Suprapubic skin (tissue), 4 donors: Measurements from ENCODE around the gene PPP1CB. TPM values are rescaled to one million over a fixed set of nuclear protein-coding genes. Genes with fewer than 3 reads are reported as not detected.

Experiments
- DNase-seq, 2 donors: peaks; one replicate each; pipeline ENCODE4 v3.0.0-alpha.2; 2019; ENCODE audit warnings: low spot score in 2 of 2
- H3K27ac ChIP-seq: fragments of 200-600 bp; sonication (generic); one replicate; pipeline ENCODE4 v1.5.1; 2019
- H3K27me3 ChIP-seq: fragments of 200-600 bp; sonication (generic); one replicate; pipeline ENCODE4 v1.5.1; 2019
- H3K36me3 ChIP-seq: fragments of 200-600 bp; sonication (generic); one replicate; pipeline ENCODE4 v1.5.1; 2019
- H3K4me1 ChIP-seq: fragments of 200-600 bp; sonication (generic); one replicate; pipeline ENCODE4 v1.5.1; 2019
- H3K4me3 ChIP-seq: fragments of 200-600 bp; sonication (generic); one replicate; pipeline ENCODE4 v1.5.1; 2019; ENCODE audit warnings: mild to moderate bottlenecking
- H3K9me3 ChIP-seq: fragments of 200-600 bp; sonication (generic); one replicate; pipeline ENCODE4 v1.5.1; 2019
- CTCF ChIP-seq, 2 donors: fragments of 200-600 bp in 1 of 2; fragments of 450-650 bp in 1 of 2; sonication (generic) in 1 of 2; IDR thresholded peaks; one replicate each; pipeline ENCODE4 v1.5.1; 2016 to 2019; ENCODE audit warnings: antibody characterized with exemption in 2 of 2, mild to moderate bottlenecking in 1 of 2, moderate library complexity in 1 of 2
- EP300 ChIP-seq: sonication (generic); formaldehyde crosslinking; IDR thresholded peaks from one replicate; pipeline ENCODE4 v1.6.1; 2017; ENCODE audit warnings: antibody characterized with exemption
- POLR2A ChIP-seq, 2 donors: fragments of 450-650 bp; IDR thresholded peaks; one replicate each; pipeline ENCODE4 v1.6.1; 2017; ENCODE audit warnings: antibody characterized with exemption in 2 of 2, mild to moderate bottlenecking in 2 of 2, moderate library complexity in 2 of 2
- POLR2AphosphoS5 ChIP-seq, 3 donors: sonication (generic); formaldehyde crosslinking; IDR thresholded peaks; one replicate each; pipeline ENCODE4 v1.6.1; 2017; ENCODE audit warnings: antibody characterized with exemption in 3 of 3
- WGBS: methylation state at CpG from one replicate; pipeline ENCODE4 v1.1.5; 2018; 5-methylcytosine and 5-hydroxymethylcytosine counted together
- total RNA-seq, 4 donors: library from RNA; depleted of rRNA; stranded (reverse); fragments of >200 nt; gene quantifications; one replicate each; pipeline ENCODE4 v1.1.0, GENCODE V29; 2016

The PPP1CB gene
- total RNA-seq, 4 donors from 2014 or later: 105 to 151 (median 148) TPM

GRCh38 chr2:28796620-28797019 is 45.0 kb downstream of the PPP1CB start:
- Histone ChIP-seq H3K27me3 (no peaks in the 10 kb centered on the region), H3K9me3 (no peaks in the 10 kb centered on the region), H3K36me3 (peaks cover 83% of the 10 kb centered on the region), H3K4me1 (peaks cover 12% of the 10 kb centered on the region), H3K4me3 (no peak overlapping the region), H3K27ac (no peak overlapping the region)
- no peak for DNase-seq
- no peak for TF ChIP-seq CTCF (IDR thresholded peaks at IDR 0.05)
- WGBS: 83% methylated on average over 4 of the region's 4 CpGs

GRCh38 chr2:28801726-28802125 is 50.1 kb downstream of the PPP1CB start:
- DNase-seq: no peak
- TF ChIP-seq POLR2AphosphoS5 (IDR thresholded peaks at IDR 0.05) (no peak), CTCF (IDR thresholded peaks at IDR 0.05) (no peak), POLR2A (IDR thresholded peaks at IDR 0.05) (no peak), EP300 (no peak)
- WGBS: 56% methylated on average over 3 of the region's 3 CpGs
- no peak overlapping the region for H3K4me3 ChIP-seq
- H3K27me3 ChIP-seq: no peaks in the 10 kb centered on the region
- H3K4me1 ChIP-seq: peaks cover 26% of the 10 kb centered on the region
- H3K36me3 ChIP-seq: peaks cover 41% of the 10 kb centered on the region
- no peaks in the 10 kb centered on the region for H3K9me3 ChIP-seq
- H3K27ac ChIP-seq: no peak overlapping the region

- peaks cover 26% of the 10 kb centered on the region for H3K4me1 ChIP-seq
- no peak overlapping the region for H3K4me3 ChIP-seq
- H3K27me3 ChIP-seq: no peaks in the 10 kb centered on the region
- no peak overlapping the region for H3K27ac ChIP-seq
- WGBS: 50% methylated on average over 4 of the region's 4 CpGs
- DNase-seq: no peak
- H3K36me3 ChIP-seq: peaks cover 30% of the 10 kb centered on the region
- TF ChIP-seq CTCF (IDR thresholded peaks at IDR 0.05) (no peak), EP300 (no peak), POLR2AphosphoS5 (IDR thresholded peaks at IDR 0.05) (no peak), POLR2A (IDR thresholded peaks at IDR 0.05) (no peak)
- no peaks in the 10 kb centered on the region for H3K9me3 ChIP-seq
Measured at GRCh38 chr2:28802975-28803429, 51.4 kb downstream of the PPP1CB start.

GRCh38 chr2:28809927-28810326 is 58.3 kb downstream of the PPP1CB start:
- H3K9me3 ChIP-seq: no peaks in the 10 kb centered on the region
- DNase-seq: no peak
- WGBS: 69% methylated on average over 10 of the region's 10 CpGs
- TF ChIP-seq EP300 (no peak), POLR2AphosphoS5 (IDR thresholded peaks at IDR 0.05) (no peak), CTCF (IDR thresholded peaks at IDR 0.05) (no peak), POLR2A (IDR thresholded peaks at IDR 0.05) (no peak)
- H3K36me3 ChIP-seq: no peaks in the 10 kb centered on the region
- no peaks in the 10 kb centered on the region for H3K27me3 ChIP-seq
- H3K4me3 ChIP-seq: peak overlapping the region; percentile 57
- H3K4me1 ChIP-seq: peaks cover 15% of the 10 kb centered on the region
- no peak overlapping the region for H3K27ac ChIP-seq

GRCh38 chr2:28810384-28811285 is 59.0 kb downstream of the PPP1CB start, which contains the start of gene SPDYA:
TSS of gene SPDYA (plus strand) at chr2:28810834. CDS start at chr2:28816015, 5,181 bp downstream.
- no peaks in the 10 kb centered on the region for H3K9me3 ChIP-seq
- H3K36me3 ChIP-seq: no peaks in the 10 kb centered on the region
- peaks cover 15% of the 10 kb centered on the region for H3K4me1 ChIP-seq
- peak in 1 of 2 donors; percentile 73 for DNase-seq
- 2% methylated on average over 20 of the region's 97 CpGs for WGBS
- H3K27me3 ChIP-seq: no peaks in the 10 kb centered on the region
- TF ChIP-seq EP300: no peak
- TF ChIP-seq CTCF (IDR thresholded peaks at IDR 0.05): no peak
- TF ChIP-seq POLR2AphosphoS5 (IDR thresholded peaks at IDR 0.05): no peak
- TF ChIP-seq POLR2A (IDR thresholded peaks at IDR 0.05): no peak
- peak within 1 kb of the TSS; percentile 57 for H3K4me3 ChIP-seq
- no peak within 1 kb of the TSS for H3K27ac ChIP-seq
